Fibroblast of villous mesenchyme (primary cell): ENCODE results near the gene FAM13B. TPM values are rescaled to one million over a fixed set of nuclear protein-coding genes. Genes with fewer than 3 reads are reported as not detected.
"Not testable (repeated sequence)": the region's sequence is repeated elsewhere in the genome, so short reads cannot be mapped to it uniquely, and the experiment has no call there.

Experiments used
- DNase-seq: peaks from one replicate; pipeline ENCODE4 v3.0.0-alpha.2; 2010; ENCODE audit warnings: low read depth
- H3K4me3 ChIP-seq: 2 replicates; pipeline ENCODE4 v1.5.1; 2011; ENCODE audit warnings: low read depth, mild to moderate bottlenecking, low read length
- total RNA-seq: library from RNA; depleted of rRNA; stranded (reverse); fragments of >200 nt; gene quantifications from 2 replicates; pipeline ENCODE4 v1.2.3, GENCODE V29; 2012
- TF ChIP-seq, protein P1 (sequence below): IDR thresholded peaks from 2 replicates; pipeline ENCODE4 v1.5.1; 2012; ENCODE audit warnings: low read depth, mild to moderate bottlenecking, low read length; ENCODE audit not compliant: insufficient read depth

Gene FAM13B
- total RNA-seq, 1 donor = 43.2 TPM

DNA sequence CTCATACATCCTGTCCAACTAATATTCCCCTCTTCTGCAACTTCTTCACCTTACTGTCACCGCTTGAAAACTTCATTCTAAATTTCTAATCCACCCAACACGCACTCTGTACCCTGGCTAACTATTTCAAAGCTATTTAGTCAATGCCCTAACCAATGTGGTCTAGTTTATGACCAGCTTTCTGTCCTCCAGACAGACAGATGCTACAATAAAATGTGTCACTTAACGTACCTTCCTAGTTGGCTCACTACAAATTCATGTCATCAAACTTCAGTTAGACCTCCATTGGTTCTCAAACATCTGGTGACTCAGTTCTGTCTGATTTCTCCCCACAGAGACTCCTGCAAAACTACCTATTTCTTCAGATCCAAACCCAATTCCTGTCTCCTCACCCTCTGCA lies 57.7 kb downstream of the FAM13B start:
- TF ChIP-seq, protein P1, sequence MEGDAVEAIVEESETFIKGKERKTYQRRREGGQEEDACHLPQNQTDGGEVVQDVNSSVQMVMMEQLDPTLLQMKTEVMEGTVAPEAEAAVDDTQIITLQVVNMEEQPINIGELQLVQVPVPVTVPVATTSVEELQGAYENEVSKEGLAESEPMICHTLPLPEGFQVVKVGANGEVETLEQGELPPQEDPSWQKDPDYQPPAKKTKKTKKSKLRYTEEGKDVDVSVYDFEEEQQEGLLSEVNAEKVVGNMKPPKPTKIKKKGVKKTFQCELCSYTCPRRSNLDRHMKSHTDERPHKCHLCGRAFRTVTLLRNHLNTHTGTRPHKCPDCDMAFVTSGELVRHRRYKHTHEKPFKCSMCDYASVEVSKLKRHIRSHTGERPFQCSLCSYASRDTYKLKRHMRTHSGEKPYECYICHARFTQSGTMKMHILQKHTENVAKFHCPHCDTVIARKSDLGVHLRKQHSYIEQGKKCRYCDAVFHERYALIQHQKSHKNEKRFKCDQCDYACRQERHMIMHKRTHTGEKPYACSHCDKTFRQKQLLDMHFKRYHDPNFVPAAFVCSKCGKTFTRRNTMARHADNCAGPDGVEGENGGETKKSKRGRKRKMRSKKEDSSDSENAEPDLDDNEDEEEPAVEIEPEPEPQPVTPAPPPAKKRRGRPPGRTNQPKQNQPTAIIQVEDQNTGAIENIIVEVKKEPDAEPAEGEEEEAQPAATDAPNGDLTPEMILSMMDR = no peak
- no peak for DNase-seq
- H3K4me3 ChIP-seq = no peak overlapping the region

DNA sequence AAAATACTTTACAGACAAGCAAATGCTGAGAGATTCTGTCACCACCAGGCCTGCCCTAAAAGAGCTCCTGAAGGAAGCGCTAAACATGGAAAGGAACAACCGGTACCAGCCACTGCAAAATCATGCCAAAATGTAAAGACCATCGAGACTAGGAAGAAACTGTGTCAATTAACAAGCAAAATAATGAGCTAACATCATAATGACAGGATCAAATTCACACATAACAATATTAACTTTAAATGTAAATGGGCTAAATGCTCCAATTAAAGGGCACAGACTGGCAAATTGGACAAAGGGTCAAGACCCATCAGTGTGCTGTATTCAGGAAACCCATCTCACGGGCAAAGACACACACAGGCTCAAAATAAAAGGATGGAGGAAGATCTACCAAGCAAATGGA lies 62.5 kb downstream of the FAM13B start:
- not testable (repeated sequence) for DNase-seq, H3K4me3 ChIP-seq

- TF ChIP-seq, protein P1 = no peak
- no peak for DNase-seq
- no peak overlapping the region for H3K4me3 ChIP-seq
These were observed 72.1 kb downstream of the FAM13B start for GRCh38 chr5:137960819-137961218.

- DNase-seq = no peak
- TF ChIP-seq, protein P1 = no peak
- H3K4me3 ChIP-seq = no peak overlapping the region
These were observed 72.7 kb downstream of the FAM13B start for GRCh38 chr5:137960141-137960540.

DNA sequence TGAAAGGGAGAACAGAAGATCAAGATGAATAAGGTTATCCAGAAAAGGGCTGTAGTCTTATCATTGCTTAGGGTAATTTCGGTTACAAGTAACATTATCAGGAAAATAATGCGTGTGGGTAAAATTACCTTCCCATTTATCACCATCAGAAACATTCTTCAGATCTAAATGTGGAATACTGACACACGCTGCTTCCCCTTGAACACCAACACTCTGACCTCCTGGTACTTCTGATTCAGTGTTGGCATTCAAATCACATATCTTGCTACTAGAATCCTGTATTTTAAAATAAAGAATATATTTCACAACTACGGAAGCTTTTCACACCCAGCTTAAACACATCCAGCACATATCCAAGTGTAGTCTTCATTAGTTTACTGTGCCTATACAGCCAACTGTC lies 73.4 kb downstream of the FAM13B start:
- TF ChIP-seq, protein P1 = no peak
- no peak overlapping the region for H3K4me3 ChIP-seq

DNA sequence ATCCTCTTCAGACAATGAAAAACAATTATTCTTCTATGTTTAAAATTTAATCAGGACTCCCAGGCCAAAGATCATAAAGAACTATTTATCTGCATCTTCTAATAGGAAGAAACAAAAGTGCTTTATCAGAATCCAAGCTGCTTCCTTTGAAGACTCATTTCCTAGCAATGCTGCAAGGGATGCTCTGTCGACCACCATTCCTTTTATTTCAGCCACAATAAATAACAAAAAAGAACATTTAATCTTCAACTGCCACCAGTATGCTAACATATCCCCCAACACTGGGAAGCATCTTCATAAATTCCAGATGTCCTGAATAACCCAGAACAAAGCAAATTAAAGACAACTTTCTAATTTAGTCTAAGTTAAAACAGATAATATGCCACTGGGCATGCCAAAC lies 74.9 kb downstream of the FAM13B start:
- TF ChIP-seq, protein P1 = no peak
- peak; percentile 28 for DNase-seq
- no peak overlapping the region for H3K4me3 ChIP-seq

More for the DNA sequence above, 73.4 kb downstream of the FAM13B start:
- DNase-seq = no peak

DNA sequence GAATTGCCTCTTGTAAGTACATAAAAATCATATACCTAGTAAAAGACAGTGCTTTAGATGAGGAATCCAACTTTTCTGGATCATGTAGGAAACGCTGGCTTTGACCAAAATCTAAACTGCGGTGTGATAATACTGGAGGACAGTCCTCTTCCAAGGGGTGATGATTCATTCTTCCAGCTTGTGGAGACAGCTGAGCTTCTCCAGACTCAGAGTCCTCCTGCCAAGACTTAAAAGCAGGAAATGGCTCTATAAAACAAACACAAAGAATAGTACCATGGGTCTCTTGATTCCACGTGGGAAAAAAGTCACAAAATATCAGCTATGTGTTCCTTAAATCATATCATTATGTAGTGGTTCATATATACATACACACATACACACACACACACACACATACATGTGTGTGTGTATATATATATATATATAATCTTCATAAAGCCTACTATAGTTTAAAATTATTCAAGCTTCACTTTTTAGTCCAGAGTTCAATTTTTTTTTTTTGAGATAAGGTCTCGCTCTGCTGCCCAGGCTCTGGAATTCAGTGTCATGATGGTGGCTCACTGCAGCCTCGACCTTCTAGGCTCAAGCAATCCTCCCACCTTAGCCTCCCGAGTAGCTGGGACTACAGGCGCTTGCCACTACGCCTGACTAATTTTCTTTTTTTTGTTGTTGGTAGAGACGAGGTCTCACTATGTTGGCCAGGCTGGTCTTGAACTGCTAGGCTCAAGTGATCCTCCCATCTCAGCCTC lies 78.6 kb downstream of the FAM13B start:
- peak; percentile 98 for DNase-seq
- H3K4me3 ChIP-seq = peak overlapping the region; percentile 29
- TF ChIP-seq, protein P1 = no peak
